Measurements from ENCODE around the gene FIZ1. TPM values are rescaled to one million over a fixed set of nuclear protein-coding genes. Genes with fewer than 3 reads are reported as not detected.

Gene FIZ1
- total RNA-seq, 1 experiment from 2014 or later = 21.5 TPM

GRCh38 chr19:55563261-55563690, 36.0 kb downstream of the FIZ1 start:
- DNase-seq = no peak
- Histone ChIP-seq H4K5ac (ENCODE audit: insufficient read length, low read depth, low read length) (no peak overlapping the region), H3K23me2 (ENCODE audit: insufficient read length, low read depth, low read length, poor library complexity, severe bottlenecking) (no peaks in the 10 kb centered on the region), H3K14ac (ENCODE audit: insufficient read depth, low read length) (no peak overlapping the region; the same call in 1 of the 2 replicates), H2BK20ac (ENCODE audit: low read depth, low read length, poor library complexity, severe bottlenecking) (no peak overlapping the region), H3K9ac (ENCODE audit: extremely low read depth, insufficient read length, low read length) (no peak overlapping the region), H3K56ac (ENCODE audit: insufficient read length, low read depth, low read length) (no peak overlapping the region), H3K4ac (ENCODE audit: low read depth, low read length) (no peak overlapping the region), H2AFZ (ENCODE audit: low read length) (no peak overlapping the region), H2BK5ac (ENCODE audit: insufficient read length, low read length) (no peak overlapping the region), H2BK120ac (ENCODE audit: low read depth, low read length, poor library complexity, severe bottlenecking) (no peak overlapping the region), H3K27me3 (ENCODE audit: insufficient read depth, low read length) (no peaks in the 10 kb centered on the region), H4K20me1 (ENCODE audit: control insufficient read depth, insufficient read depth, insufficient read length) (no peaks in the 10 kb centered on the region), H3K9me3 (ENCODE audit: control insufficient read depth, low read depth, low read length) (no peaks in the 10 kb centered on the region), H3K23ac (ENCODE audit: insufficient read length, low read depth, low read length) (no peak overlapping the region), H2BK12ac (ENCODE audit: insufficient read length, low read depth, low read length) (no peak overlapping the region), H3K4me2 (ENCODE audit: insufficient read depth, insufficient read length, low read length) (no peak overlapping the region), H3K4me1 (ENCODE audit: insufficient read depth, low read length) (no peaks in the 10 kb centered on the region), H3T11ph (ENCODE audit: low read length) (no peak overlapping the region), H2BK15ac (ENCODE audit: low read depth, low read length) (no peak overlapping the region), H3K79me2 (ENCODE audit: insufficient read depth, low read length) (no peaks in the 10 kb centered on the region), H4K91ac (ENCODE audit: insufficient read length, low read depth, low read length) (no peak overlapping the region), H3K18ac (ENCODE audit: insufficient read length, low read depth, low read length) (no peak overlapping the region), H4K8ac (replicated peaks; ENCODE audit: insufficient read length, low read depth, low read length) (no peak overlapping the region), H3K79me1 (ENCODE audit: insufficient read depth, low read depth, low read length, poor library complexity, severe bottlenecking) (no peaks in the 10 kb centered on the region), H3K27ac (ENCODE audit: insufficient read length, low read depth, low read length) (no peak overlapping the region), H2AK5ac (ENCODE audit: insufficient read length, low read length) (no peak overlapping the region)
- Mint-ChIP-seq H3K27ac (peak overlapping the region in 1 of 3 experiments; percentile 63; a peak in 2 of 7 replicates), H3K4me1 (peaks cover 0 to 8% of the 10 kb centered on the region in 2 experiments; a peak in 2 of 4 replicates), H3K4me3 (0 out of 5 replicates have a peak overlapping the region, but pooled peaks of 1 of the 2 experiments have one; percentile 44), H3K27me3 (ENCODE audit: low read depth) (peaks cover 32% of the 10 kb centered on the region), H3K9me3 (peaks cover 0 to 2% of the 10 kb centered on the region in 2 experiments; a peak in 3 of 5 replicates), H3K36me3 (ENCODE audit: insufficient read depth in 1 of 3, low read depth in 3 of 3) (no peaks in the 10 kb centered on the region)
- TF ChIP-seq, protein P1, sequence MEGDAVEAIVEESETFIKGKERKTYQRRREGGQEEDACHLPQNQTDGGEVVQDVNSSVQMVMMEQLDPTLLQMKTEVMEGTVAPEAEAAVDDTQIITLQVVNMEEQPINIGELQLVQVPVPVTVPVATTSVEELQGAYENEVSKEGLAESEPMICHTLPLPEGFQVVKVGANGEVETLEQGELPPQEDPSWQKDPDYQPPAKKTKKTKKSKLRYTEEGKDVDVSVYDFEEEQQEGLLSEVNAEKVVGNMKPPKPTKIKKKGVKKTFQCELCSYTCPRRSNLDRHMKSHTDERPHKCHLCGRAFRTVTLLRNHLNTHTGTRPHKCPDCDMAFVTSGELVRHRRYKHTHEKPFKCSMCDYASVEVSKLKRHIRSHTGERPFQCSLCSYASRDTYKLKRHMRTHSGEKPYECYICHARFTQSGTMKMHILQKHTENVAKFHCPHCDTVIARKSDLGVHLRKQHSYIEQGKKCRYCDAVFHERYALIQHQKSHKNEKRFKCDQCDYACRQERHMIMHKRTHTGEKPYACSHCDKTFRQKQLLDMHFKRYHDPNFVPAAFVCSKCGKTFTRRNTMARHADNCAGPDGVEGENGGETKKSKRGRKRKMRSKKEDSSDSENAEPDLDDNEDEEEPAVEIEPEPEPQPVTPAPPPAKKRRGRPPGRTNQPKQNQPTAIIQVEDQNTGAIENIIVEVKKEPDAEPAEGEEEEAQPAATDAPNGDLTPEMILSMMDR (conservative IDR thresholded peaks at IDR 0.05) = no peak
- no CpG with 5 or more reads among the region's 12 CpGs for WGBS (ENCODE audit: extremely low coverage, insufficient read length, low lambda C conversion rate)
